Measurements from ENCODE around the gene GPR157.
A peak's percentile ranks its signal among the peaks of the same experiment; 100 is the strongest.
"Not testable (repeated sequence)": the region's sequence is repeated elsewhere in the genome, so short reads cannot be mapped to it uniquely, and the experiment has no call there.

GPR157 gene

DNA sequence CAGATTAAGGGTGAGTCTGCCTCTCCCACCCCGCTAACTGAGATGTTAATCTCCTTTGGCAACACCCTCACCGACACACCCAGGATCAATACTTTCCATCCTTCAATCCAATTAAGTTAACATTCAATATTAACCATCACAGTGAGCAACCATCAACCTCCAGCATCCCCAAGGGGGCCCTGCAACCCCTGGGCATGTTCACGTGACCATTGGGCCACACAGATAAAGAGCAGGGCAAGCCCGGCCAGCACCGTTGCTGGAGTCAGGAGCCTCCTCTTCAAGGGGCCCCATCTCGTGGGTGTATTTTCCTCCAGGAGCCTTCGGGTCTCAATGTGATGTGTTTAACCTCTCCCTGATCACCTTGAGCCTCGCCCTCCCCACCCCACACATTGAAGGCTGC, 8.0 kb upstream of the GPR157 start:
- Mint-ChIP-seq H3K36me3 (ENCODE audit: low read depth) (no peaks in the 10 kb centered on the region), H3K9me3 (no peaks in the 10 kb centered on the region), H3K27me3 (peaks cover 64% of the 10 kb centered on the region), H3K4me3 (no peak overlapping the region), H3K4me1 (ENCODE audit: low read depth) (peaks cover 17% of the 10 kb centered on the region), H3K27ac (no peak overlapping the region)
- intact Hi-C loops (cut with micrococcal nuclease): no loop called here

DNA sequence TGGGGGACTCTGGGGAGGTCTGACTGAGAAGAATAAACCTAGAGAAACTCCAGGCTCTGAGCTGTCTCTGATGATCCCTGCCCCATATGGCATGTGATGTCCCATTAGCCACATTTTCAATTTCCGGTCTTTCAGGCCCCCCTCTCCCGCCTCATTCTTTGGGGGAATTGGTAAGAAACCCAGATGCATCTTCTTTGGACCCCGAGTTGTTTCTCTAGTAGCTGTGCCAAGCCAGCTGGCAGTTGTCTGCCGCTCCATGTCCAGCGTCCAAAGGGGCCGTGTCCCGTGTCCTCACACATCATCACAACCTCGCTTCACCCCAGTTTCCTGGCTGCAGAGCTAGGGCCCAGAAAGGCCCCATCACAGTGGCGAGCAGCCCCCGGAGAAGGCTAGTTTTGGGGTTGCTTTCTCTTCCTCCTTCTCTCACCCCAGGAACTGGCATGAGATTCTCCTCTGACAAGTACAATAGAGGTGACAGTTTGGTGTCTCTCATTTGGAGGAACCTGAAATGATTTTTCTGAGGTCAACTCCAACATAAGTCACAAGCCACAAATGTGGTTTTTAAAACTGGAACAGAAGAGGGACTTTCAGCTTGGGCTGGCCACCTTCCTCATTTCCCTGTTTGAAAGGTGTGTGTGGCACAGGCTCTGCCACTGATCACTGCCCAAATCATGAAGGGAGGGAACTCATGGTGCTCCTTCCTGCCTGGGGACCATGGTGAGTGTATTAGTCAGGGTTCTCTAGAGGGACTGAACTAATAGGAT, 6.4 kb upstream of the GPR157 start:
- H3K27me3 Mint-ChIP-seq: peaks cover 70% of the 10 kb centered on the region
- intact Hi-C loops (cut with micrococcal nuclease): no loop called here
- H3K9me3 Mint-ChIP-seq: no peaks in the 10 kb centered on the region
- H3K4me1 Mint-ChIP-seq (ENCODE audit: low read depth): peaks cover 25% of the 10 kb centered on the region
- no peak overlapping the region for H3K4me3 Mint-ChIP-seq
- no peaks in the 10 kb centered on the region for H3K36me3 Mint-ChIP-seq (ENCODE audit: low read depth)
- H3K27ac Mint-ChIP-seq: peak overlapping the region; percentile 63

DNA sequence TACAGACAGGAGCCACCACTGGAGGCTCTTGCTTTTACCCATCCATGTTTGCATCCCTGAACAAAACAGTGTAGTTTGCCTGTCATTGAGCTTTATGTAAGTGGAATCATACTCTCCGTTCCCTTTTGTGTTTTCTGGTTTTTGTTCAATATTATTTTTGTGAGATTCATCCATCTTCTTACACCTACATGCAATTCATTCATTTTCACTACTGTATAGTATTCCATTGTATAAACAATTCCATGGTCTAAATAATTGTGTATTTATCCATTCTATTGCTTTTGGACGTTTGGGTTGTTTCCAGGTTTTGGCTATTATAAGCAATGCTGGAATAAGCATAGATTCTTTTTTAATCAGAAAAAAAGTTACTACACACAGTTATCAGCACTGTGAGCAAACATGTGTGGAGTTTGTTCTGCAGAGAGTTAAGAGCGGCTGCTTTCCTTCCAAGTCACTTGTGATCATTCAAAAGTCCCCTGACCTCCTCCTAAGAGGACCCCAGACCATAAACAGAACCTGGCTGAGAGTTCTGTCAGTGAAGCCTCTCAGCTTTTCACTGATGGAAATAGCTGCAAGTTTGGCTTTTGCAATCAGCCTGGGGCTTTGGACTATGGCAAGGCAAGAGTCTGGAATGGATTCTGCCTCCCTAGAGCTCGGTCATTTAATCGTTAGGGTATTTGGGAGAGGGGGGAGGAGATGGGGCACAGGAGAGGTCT, 5.1 kb upstream of the GPR157 start:
- Mint-ChIP-seq H3K27me3 (peaks cover 68% of the 10 kb centered on the region), H3K4me1 (ENCODE audit: low read depth) (peaks cover 34% of the 10 kb centered on the region), H3K4me3 (no peak overlapping the region), H3K9me3 (no peaks in the 10 kb centered on the region), H3K27ac (no peak overlapping the region), H3K36me3 (ENCODE audit: low read depth) (no peaks in the 10 kb centered on the region)
- intact Hi-C loops (cut with micrococcal nuclease): no loop called here

DNA sequence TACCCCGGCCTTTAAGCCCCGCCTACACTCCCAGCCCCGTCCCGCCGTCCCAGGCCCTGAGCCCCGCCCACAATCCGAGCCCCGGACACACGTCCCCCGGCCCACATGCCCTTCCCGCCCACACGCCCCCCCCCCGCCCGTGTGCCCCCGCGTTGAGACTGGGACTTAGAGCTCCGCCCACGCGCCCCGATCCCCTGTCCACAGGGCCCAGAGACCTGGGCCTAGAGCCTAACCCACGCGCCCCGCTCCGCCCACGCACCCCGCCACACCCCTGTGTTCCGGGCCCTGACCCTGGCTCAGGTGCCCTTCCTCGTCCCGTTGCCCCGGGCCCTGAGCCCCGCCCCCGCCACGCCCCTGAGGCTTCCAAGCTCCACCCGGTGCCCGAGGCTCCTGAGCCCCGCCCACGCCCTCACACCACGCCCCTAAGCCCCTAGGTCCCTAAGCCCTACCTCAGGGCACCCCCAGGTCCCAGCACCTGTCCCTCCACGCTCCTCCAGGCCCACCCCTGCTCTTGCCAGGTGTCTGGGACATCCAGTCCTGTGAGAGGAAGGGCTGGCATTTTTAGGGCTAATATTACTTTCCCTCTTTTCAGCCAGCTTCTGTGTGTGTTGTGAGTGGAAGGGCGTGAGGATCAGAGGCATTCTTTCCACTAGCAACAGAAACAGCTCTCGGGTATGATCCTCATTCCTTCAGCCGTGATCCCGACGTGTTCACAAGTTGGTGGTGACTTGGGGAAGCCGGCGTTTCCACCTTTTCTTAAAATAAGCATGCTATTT, 552 bp upstream of the GPR157 start:
- H3K4me1 Mint-ChIP-seq (ENCODE audit: low read depth): peaks cover 38% of the 10 kb centered on the region

DNA sequence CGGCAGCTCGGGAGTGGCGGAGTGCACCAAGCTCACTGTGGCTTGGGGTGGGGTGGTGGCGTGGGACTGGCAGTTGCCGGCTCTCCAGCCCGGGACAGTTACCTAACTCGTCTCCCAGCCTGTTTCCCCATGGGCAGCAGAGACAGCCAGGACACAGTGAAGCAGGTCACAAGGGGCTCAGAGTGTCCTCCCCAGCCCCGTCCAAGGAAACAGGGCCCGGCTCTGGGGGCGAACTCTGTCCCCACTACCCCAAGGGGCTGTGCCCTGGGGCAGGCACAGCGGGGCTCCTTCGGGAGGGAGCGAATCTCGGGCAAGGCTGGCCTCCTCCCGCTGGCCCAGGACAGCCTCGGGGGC, 759 bp downstream of the GPR157 start:
- Mint-ChIP-seq H3K4me3 (peak overlapping the region; percentile 81), H3K27ac (peak overlapping the region; percentile 81), H3K4me1 (ENCODE audit: low read depth) (peaks cover 38% of the 10 kb centered on the region), H3K9me3 (no peaks in the 10 kb centered on the region), H3K36me3 (ENCODE audit: low read depth) (no peaks in the 10 kb centered on the region), H3K27me3 (peaks cover 38% of the 10 kb centered on the region)
- intact Hi-C loops (cut with micrococcal nuclease): loop anchor here (5.0 kb wide), 1 partner anchor 34 kb away; no protein-coding TSS in a partner anchor

More for the DNA sequence above, 552 bp upstream of the GPR157 start:
- H3K9me3 Mint-ChIP-seq: no peaks in the 10 kb centered on the region
- intact Hi-C loops (cut with micrococcal nuclease): loop anchor here (5.0 kb wide), 1 partner anchor 33 kb away; no protein-coding TSS in a partner anchor
- peaks cover 50% of the 10 kb centered on the region for H3K27me3 Mint-ChIP-seq
- H3K4me3 Mint-ChIP-seq: peak overlapping the region; percentile 69
- peak overlapping the region; percentile 79 for H3K27ac Mint-ChIP-seq
- no peaks in the 10 kb centered on the region for H3K36me3 Mint-ChIP-seq (ENCODE audit: low read depth)

DNA sequence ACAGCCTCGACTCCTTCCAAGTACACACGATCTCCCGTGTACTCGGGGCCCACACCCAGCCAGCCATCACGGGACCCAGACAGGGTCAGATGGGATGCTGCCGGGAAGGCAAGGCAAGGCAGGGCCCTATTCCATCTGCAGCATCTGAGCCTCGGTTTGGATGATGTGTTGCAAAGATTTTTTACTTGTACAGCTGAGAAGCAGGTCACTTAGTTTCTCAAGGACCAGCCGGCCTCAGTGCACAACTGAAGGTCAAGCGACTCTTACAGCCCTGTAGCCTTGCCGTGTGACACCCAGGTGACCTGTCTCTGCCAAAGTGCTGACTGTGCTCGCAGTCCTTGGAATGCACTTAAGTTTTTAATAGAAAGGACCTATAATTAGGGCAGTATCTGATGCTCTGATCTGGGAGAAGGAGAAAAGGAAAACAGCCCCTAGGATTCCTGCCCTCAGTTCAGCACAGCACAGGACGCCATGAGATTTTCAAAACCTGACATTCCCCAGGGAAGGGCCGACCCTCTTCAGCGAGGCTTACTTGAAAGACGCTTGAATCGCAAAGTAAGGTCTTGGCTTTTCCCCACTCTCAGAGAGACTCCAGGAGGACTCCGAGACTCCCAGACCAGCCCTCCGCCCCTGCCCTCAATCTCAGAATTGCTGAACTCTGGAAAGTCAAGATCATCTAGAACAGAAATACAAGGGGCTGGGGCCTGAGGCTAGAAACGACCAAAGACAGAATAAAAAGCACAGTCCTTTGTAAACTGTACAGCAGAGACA, 1.3 kb downstream of the GPR157 start:
- H3K27me3 Mint-ChIP-seq: peaks cover 33% of the 10 kb centered on the region
- peak overlapping the region; percentile 81 for H3K4me3 Mint-ChIP-seq
- H3K9me3 Mint-ChIP-seq: no peaks in the 10 kb centered on the region
- intact Hi-C loops (cut with micrococcal nuclease): loop anchor here (5.0 kb wide), 1 partner anchor 35 kb away; no protein-coding TSS in a partner anchor
- peak overlapping the region; percentile 81 for H3K27ac Mint-ChIP-seq
- H3K36me3 Mint-ChIP-seq (ENCODE audit: low read depth): no peaks in the 10 kb centered on the region
- peaks cover 38% of the 10 kb centered on the region for H3K4me1 Mint-ChIP-seq (ENCODE audit: low read depth)

DNA sequence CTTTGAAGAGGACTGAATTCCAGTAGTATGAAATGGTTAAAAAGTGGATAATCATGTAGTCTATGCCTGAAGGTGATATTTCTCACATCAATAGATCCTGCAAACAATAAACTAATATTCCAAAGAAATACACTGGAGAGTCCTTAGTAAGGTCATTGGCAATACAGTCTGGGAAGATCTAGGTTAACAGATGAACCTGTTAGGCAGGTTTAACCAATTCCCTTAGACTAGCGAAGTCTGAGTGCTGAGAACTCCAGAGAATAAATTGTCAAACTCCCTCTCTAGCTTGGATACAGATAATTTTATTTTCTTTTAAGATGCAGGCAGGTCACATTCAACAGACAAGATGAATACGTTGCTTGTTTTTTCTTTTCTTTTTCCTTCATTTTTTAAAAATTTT, 2.4 kb downstream of the GPR157 start:
- Mint-ChIP-seq H3K36me3 (ENCODE audit: low read depth) (no peaks in the 10 kb centered on the region), H3K27ac (no peak overlapping the region), H3K4me1 (ENCODE audit: low read depth) (peaks cover 40% of the 10 kb centered on the region), H3K4me3 (no peak overlapping the region), H3K9me3 (no peaks in the 10 kb centered on the region), H3K27me3 (peaks cover 24% of the 10 kb centered on the region)
- intact Hi-C loops (cut with micrococcal nuclease): loop anchor here (5.0 kb wide), 1 partner anchor 36 kb away; no protein-coding TSS in a partner anchor

DNA sequence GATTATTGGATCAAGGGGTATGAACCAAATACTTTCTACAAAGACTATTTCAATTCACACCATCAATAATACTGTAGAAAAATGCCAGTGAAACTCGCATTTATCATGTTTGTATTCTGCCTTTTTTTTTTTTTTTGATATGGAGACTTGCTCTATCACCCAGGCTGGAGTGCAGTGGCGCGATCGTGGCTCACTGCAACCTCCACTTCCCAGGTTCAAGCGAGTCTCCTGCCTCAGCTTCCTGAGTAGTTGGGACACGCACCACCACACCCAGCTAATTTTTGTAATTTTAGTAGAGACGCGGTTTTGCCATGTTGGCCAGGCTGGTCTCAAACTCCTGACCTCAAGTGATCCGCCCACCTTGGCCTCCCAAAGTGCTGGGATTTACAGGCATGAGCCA, 3.1 kb downstream of the GPR157 start:
- Mint-ChIP-seq H3K4me1 (ENCODE audit: low read depth) (peaks cover 45% of the 10 kb centered on the region), H3K27me3 (peaks cover 24% of the 10 kb centered on the region)
- H3K4me3 Mint-ChIP-seq; H3K9me3 Mint-ChIP-seq; H3K36me3 Mint-ChIP-seq (ENCODE audit: low read depth); H3K27ac Mint-ChIP-seq: not testable (repeated sequence)
- intact Hi-C loops (cut with micrococcal nuclease): loop anchor here (5.0 kb wide), 1 partner anchor 36 kb away; no protein-coding TSS in a partner anchor

DNA sequence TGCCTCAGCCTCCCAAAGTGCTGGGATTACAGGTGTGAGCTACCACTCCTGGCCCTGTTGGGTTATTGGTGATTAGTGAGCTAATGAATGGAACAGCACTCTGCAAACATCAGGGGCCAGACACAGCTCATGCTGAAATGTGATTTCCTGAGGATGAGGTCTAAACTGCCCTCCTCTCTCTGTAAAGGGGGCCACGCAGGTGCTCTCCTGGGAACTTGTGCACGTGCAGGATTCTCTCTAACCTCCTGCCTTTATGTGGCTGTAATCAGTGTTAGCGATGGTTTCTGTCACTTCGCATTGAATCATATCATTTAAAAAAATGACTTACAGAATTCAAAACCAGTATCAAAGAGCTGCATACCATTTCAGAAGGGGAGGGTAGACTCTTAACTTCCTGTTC, 3.6 kb downstream of the GPR157 start:
- peaks cover 47% of the 10 kb centered on the region for H3K4me1 Mint-ChIP-seq (ENCODE audit: low read depth)
- H3K36me3 Mint-ChIP-seq (ENCODE audit: low read depth): no peaks in the 10 kb centered on the region
- no peak overlapping the region for H3K27ac Mint-ChIP-seq
- intact Hi-C loops (cut with micrococcal nuclease): loop anchor here (5.0 kb wide), 1 partner anchor 37 kb away; no protein-coding TSS in a partner anchor
- no peak overlapping the region for H3K4me3 Mint-ChIP-seq
- H3K9me3 Mint-ChIP-seq: no peaks in the 10 kb centered on the region
- H3K27me3 Mint-ChIP-seq: peaks cover 22% of the 10 kb centered on the region

DNA sequence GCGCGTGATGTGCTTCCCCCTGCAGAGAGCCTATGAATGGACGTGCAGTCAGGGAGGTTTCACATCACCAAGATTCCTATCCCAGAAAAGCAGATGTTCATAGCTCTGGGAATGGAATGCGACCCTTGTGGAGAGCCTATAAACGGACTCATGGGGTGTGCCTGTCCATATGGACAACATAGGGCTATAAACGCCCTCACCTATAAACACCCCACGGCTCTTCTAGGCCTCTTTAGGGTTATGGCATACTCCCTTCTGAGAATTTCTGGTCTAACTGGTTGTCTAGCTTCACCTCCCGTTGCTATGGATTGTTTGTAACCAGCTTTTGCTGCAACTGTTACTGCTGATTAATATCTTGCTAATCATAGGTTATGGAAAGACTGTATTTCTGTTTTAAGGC, 4.5 kb downstream of the GPR157 start:
- intact Hi-C loops (cut with micrococcal nuclease); H3K4me3 Mint-ChIP-seq: not testable (repeated sequence)

DNA sequence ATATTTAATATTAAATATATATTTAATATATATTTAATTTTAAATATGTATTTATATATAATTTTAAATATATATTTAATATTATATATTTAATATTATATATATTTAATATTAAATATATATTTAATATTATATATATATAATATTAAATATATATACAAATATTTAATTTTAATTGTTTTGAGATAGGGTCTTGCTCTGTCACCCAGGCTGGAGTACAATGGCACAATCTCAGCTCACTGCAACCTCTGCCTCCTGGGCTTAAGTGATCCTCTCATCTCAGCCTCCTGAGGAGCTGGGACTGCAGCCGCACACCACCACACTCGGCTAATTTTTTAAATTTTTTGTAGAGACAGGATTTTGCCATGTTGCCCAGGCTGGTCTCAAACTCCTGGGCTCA, 5.2 kb downstream of the GPR157 start:
- H3K4me1 Mint-ChIP-seq (ENCODE audit: low read depth): peaks cover 50% of the 10 kb centered on the region
- intact Hi-C loops (cut with micrococcal nuclease); H3K27ac Mint-ChIP-seq; H3K36me3 Mint-ChIP-seq (ENCODE audit: low read depth); H3K4me3 Mint-ChIP-seq; H3K9me3 Mint-ChIP-seq: not testable (repeated sequence)
- H3K27me3 Mint-ChIP-seq: peaks cover 19% of the 10 kb centered on the region

More for the DNA sequence above, 4.5 kb downstream of the GPR157 start:
- Mint-ChIP-seq H3K27me3 (peaks cover 19% of the 10 kb centered on the region), H3K4me1 (ENCODE audit: low read depth) (peaks cover 47% of the 10 kb centered on the region)
- H3K27ac Mint-ChIP-seq; H3K9me3 Mint-ChIP-seq; H3K36me3 Mint-ChIP-seq (ENCODE audit: low read depth): not testable (repeated sequence)

DNA sequence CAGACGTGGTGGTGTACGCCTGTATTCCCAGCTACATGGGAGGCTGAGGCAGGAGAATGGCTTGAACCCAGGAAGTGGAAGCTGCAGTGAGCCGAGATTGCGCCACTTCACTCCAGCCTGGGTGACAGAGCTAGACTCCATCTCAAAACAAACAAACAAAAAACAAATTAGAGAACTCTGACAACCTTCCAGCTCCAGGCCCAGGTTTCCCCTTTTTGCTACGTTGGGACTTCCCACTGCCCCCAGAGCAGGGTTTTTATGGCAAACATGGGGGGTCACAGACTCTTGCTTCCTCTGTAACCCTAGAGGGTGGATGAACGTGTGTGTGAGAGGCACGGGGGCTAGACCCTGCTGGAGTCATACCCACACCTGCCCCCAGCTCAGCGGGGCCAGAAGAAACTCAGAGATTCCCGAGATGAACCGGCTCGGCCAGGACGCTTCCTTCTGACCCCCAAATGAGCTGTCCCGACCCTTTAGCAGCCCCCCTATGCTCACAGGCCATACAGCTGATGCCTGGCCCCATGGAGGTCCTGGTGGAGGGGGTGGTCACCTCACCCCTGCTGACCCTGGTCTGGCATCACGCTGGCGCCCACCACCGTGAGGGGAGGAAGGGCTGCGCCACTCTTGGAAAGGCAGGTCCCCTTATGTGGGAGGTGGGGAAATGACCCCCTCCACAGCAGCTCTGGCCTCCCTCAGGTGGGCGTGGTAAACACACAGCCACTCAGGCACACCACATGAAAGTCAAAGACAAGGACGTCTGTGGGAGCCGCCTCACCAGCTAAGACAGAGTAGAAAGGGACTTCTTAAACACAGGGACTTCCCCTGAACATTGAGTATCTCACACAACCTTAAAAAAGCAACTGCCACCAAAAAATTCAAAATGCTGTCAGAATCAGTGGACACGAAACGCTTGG, 7.1 kb downstream of the GPR157 start:
- intact Hi-C loops (cut with micrococcal nuclease): no loop called here
- Mint-ChIP-seq H3K4me3 (no peak overlapping the region), H3K36me3 (ENCODE audit: low read depth) (no peaks in the 10 kb centered on the region), H3K9me3 (no peaks in the 10 kb centered on the region), H3K4me1 (ENCODE audit: low read depth) (peaks cover 36% of the 10 kb centered on the region), H3K27ac (peak overlapping the region; percentile 17), H3K27me3 (peaks cover 1% of the 10 kb centered on the region)

All from dendritic cell treated with granulocyte-macrophage colony-stimulating factor and Interleukin-4, amounts not matched to agents 40 ng/mL and 50 ng/mL, for 4 days (primary cell).